ENCODE data around the gene COG4.
"Not testable (repeated sequence)": the region's sequence is repeated elsewhere in the genome, so short reads cannot be mapped to it uniquely, and the experiment has no call there.

Gene COG4

DNA sequence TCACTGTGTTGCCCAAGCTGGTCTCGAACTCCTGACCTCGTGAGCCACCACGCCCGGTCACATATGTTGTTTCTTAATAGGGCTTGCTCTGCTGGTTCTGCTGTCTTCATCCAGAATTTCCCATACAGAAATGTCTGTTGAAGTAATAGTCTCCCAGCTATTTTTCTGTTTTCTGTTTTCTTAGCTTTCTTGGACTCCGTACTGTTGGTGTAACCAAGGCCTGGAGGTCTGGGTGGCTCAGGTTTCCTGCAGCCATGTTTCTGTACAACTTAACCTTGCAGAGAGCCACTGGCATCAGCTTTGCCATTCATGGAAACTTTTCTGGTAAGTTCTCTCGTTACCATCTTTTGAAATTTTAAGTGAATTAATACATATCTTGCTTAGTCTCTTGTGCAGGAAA is 3.0 kb upstream of the COG4 start:
- DNase-seq = no peak

DNA sequence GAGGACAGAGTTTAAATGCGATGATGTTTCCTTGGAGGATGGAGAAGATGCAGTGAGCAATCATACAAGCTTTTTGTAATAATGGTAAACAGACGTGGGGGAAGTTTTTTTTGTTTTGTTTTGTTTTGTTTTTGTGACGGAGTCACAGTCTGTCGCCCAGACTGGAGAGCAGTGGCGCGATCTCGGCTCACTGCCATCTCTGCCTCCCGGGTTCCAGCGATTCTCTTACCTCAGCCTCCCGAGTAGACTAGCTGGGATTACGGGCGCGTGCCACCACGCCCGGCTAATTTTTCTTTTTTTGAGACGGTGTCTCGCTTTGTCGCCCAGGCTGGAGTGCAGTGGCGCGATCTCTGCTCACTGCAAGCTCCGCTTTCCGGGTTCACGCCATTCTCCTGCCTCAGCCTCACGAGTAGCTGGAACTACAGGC is 1.1 kb upstream of the COG4 start:
- not testable (repeated sequence) for DNase-seq

DNA sequence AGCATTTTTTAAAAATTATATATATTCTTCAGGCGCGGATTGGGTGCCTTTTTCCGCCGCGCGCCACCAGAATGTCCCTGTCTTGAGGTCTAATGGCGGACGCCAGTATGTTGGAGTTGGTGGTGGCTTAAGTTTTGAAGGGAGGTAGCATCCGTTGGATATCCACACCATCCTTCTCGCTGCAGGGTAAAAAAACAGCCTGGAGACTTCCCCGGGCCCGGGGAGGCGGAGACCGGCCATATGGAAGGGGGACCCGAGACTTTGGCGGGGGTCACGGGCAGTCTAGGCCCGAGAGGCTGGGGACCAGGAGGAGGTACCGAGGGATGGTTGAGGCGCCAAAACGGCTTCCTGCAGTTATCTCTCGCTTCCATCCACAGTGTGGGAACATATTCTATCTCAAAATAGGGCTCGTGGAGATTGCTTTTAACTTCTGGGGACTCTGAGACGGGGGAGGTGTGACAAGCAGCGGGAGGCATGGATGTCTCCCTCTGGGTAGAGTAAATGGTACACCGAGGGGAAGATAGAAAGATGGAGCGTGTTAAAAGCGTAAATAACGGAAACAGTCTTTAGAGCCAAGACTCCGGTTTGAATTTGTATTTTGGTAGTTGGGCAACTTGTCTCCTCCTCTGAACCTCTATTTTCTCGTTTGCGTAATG is 517 bp upstream of the COG4 start, which contains the start of gene SF3B3:
Gene SF3B3 (plus strand): TSS at position 74 of the 656 bp plus-strand sequence. CDS start 2,841 bp downstream, outside the sequence.
- peak; percentile 66 for DNase-seq

DNA sequence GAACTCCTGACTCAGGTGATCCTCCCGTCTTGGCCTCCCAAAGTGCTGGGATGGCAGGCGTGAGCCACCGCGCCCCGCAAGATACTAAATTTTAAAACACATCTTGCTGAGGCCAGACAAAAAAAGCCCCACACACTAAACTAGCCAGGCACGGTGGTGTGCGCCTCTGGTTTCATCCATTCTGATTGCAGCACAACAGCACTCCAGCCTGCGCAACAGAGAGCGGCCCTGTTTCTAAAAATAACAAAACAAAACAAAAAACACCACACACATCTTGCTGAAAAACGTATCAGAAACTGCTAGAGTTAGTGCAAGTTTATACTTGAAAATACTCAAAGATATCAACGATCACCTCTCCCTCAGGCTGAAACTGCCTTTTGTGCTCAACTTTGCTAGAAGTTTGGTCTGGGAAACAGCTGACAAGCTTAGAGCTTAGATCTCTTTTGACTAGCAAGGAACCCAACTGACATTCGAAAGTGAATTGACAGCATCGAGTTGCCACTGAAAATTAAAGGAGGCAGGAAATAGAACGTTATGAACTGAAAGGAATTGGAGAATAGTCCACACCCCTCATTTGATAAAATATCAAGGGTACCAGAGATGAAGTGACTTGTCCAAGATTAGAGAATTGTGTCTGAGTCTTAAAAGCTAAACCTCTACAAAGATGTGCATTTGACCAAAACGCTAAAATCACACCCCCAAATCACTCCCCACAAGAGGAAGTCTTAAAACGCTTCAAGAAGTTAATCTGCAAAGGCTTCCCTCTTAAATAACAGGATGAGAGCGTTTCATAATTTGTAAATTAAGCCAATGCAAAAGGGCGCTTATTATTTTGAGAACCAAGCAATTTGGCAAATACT is 908 bp downstream of the COG4 start:
- DNase-seq = no peak

DNA sequence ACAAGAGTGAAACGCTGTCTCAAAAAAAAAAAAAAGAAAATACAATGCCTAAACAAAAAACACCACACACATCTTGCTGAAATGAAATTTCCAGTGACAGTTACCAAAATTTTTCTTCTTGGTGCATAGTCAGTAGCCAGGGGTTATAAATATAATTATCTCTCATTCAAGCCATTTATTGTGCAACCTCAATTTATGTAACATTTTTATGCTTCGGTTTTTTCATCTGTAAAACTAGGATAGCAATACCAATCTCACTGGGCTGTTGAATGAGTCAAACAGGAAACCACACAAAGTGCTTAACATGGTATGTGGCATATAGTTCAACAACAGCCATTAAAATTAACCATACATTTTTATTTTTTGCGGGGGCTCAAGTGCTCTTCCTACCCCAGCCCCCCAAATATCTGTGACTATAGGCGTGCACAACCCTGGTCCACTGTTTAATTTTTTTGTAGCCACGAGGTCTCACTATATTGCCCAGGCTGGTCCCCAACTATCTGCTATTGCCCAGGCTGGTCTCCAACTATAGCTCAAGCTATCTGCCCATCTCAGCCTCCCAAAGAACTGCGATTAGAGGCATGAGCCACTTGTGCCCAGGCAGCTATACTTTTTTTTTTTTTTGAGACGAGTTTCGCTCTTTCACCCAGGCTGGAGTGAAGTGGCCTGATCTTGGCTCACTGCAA is 2.6 kb downstream of the COG4 start:
- DNase-seq = peak; percentile 48

DNA sequence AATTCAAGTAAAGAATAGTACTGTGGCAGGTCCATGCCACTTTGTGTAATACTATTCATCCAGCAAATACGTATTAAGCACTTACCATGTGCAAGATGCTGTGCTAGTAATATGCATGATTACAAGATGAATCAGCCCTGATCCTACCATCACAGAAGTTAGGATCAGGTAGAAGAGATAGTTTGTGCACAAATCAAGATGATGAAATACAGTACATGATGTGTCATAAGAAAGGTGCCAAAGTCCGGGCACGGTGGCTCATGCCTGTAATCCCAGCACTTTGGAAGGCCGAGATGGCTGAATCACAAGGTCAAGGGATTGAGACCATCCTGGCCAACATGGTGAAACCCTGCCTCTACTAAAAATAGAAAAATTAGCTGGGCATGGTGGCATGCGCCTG is 10.9 kb downstream of the COG4 start:
- no peak for DNase-seq

DNA sequence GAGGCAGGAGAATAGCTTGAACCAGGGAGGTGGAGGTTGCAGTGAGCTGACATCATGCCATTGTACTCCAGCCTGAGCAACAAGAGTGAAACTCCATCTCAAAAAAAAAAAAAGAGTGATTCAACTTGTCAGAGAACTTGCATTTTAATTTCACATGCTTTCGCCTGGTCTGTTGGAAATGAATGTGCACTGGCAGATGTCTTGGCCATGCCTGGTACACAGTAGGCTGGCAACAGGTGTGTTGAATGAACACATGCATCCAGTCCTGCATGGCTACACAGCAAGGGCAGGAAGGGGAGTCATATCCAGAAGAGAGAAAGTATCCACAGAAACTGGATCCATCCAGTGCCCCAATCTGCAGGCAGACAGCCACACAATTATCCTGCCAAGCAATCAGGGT is 11.5 kb downstream of the COG4 start:
- DNase-seq = no peak

DNA sequence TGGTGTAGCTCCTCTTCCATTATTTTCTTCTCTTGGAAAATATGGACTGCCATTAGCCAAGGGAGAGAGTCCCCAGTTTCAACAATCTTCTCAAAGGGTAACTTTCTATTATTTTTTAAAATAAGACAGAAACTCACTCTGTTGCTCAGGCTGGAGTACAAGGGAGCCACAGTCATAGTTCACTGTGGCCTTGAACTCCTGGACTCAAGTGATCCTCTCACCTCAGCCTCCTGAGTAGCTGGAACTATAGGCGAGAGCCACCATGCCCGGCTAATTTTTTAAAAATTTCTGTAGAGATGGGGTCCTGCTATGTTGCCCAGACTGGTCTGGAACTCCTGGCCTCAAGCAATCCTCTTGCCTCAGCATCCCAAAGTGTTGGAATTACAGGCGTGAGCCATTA is 13.1 kb downstream of the COG4 start:
- DNase-seq = no peak

DNA sequence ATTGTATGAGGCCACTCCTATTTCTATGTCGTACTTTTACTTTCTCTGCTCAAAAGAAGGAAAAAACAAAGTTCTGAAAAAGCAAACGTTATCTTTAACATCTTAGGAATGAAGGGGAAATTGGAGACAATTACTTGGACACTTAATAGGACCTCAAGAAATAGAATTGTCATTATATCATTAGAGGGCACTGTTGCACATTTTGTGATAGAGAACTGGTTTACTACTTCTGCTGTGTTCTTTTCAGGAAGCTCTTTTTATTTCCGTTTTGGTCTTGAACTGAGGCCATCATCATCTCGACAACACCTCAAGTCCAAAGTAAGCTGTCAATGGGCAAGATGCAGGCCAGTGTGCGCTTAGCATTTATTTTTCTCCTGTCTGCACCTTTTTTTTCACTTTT is 14.6 kb downstream of the COG4 start:
- peak; percentile 23 for DNase-seq

DNA sequence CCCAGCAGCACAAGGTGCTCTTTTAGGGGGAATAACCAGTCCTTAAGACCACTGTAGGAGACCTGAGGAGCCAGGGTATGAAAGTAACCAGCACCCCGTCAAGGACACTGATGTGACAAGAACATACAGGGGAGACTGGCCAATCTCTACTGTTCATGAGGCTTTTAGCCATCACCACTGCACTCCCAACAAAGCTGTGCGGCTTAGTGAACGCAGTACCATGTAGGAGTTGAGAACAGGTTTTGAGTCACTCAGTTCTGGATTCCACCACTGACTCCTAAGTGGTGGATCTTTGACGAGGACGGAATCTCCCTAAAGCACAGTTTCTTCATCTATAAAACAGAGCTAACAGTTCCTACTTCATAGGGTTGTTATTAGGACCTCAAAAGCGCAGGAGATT is 26.8 kb downstream of the COG4 start:
- DNase-seq = no peak

DNA sequence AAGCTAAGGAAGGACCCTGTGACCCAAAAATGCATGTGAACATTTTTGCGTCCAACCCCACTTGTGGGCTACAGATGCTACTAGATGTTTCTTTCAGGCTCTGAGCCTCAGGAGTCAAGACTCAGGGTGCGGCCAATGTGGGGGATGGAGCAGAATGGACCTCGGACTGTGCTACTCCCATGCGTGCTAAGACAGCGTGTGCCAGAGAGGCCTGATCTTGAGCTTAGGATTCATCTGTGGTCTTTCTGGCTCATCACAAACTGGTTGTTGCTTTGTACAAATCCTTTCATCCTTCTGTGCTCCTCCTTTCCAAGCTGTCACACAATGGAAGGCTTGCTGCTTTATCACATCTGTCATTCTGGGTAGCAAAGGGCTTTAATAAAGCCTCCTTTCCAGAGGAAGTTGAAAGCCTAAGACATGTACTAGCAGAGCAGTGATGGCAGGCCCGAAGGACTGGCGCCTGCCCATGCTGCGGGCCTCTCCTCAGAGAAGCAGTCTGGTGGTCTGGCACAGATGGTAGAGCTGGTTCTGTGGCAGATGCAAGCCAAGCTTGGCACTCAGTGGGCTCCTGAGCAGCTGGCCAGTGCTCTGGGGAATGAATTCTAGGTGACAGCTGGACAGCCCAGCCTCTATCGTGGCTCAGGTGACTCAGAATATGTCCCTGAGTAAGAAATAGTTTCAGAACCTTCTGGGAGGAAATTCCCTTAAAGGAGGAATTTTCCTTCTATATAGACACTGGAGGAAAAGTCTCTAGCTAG is 27.8 kb downstream of the COG4 start:
- no peak for DNase-seq

DNA sequence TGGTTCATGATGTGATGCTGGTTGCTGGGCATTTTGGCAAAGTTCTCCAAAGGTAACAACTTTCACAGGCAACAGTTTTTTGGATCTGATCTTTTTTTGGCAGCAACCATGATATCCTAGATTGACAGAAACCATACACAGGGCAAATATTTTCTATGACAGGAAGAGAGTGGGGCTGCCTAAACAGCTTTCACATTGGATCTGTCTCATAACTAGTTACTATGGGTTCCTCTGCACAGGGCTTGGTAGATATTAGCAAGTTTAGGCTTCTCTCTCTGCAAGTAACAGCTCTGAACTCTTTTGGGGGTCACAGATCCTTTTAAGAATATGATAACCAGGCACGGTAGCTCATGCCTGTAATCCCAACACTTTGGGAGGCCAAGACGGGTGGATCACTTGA is 28.6 kb downstream of the COG4 start:
- no peak for DNase-seq

DNA sequence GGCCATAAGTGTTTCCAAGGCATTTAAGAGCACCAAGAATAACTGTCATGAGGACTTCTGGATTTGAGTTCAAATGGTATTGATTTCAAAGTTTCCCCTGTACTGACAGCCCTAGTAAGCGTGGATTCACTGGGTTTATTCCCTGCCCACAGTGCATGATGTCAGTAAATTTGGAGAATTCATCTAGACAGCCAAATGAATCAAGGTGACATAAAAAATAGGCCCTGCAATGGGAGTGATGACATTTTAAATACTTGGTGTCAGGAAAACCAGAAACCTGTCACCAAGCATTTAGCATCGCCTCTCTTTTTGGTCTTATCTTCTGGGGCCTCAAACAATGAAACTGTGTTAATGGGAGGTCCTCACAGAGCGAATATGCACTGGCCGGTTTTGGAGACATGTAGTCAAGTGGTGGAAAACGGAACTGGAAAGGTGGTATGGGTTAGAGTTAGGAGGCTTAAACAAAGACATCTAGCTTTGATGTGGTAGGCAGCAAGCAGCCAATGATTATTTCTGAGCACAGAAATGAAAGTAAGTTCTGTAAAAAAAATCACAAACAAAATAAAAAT is 29.1 kb downstream of the COG4 start:
- no peak for DNase-seq

DNA sequence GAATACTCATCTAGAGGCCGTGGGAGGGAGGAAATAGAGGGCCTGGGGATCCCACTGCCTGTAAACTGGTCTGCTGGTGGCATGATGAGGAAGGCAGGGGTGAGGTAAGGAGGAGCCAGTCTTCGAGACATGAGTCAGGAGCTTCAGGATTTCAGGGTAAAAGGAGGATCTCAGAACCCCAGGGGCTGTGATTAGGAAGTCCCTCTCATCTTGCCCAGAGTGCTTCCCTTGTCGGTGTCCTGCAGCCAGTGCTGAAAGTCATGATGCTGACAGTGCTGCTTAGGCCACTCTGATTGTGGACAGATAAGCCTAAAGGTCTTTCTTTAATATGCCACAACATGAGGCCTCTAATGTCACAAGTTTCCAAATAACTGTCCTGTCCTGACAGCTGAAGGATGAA is 29.6 kb downstream of the COG4 start:
- no peak for DNase-seq

DNA sequence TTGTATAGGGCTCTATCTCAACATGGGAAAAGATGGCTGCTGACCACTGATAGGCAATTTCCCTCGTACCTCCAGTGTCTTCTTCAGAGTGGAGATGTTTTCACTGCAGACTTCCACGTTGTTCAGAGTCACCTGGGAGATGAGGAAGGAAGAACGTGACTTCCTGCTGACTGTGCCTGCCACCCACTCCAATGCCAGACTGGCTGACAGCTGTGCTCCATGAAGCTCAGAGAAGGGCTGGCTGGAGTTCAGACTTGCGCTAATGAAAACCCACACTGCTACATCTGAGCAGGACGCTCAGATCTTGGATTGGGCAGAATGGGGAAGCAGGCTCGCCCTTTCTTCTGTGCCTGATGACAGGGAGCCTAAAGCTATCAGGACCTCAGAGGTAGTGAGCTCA is 33.1 kb downstream of the COG4 start:
- peak; percentile 24 for DNase-seq

DNA sequence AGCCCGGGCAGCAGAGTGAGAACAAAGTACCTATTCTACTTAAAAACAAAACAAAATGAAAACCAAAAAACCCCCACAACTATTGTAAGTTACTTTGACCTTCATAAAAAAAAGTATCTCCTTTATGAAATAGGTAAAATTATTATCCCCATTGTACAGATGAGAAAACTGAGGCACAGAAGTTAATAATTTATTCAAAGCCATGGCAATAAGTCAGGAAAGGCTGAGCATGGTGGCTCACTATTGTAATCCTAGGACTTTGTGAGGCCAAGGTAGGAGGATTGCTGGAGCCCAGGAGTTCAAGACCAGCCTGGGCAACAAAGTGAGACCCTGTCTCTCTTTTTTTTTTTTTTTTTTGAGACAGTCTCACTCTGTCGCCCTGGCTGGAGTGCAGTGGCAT is 38.5 kb downstream of the COG4 start:
- no peak for DNase-seq

DNA sequence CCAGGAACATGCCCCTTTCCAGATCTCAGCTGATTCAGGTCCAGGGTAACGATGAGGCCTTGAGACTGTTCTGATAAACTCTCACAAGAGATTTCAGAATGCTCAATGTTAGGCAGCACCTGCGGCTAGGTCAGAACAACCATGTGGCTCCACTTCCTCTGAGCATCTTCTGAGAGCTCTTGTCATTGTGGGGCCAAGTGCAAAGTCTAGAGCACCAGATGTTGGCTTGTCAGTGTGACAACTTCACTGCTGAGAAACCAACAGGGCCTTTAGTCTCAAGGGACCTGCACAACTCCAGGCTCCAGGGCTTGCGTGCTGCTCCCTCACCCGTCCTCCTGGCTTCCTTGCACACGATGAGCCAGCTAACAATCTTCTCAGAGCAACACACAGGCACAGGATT is 39.9 kb downstream of the COG4 start:
- no peak for DNase-seq

DNA sequence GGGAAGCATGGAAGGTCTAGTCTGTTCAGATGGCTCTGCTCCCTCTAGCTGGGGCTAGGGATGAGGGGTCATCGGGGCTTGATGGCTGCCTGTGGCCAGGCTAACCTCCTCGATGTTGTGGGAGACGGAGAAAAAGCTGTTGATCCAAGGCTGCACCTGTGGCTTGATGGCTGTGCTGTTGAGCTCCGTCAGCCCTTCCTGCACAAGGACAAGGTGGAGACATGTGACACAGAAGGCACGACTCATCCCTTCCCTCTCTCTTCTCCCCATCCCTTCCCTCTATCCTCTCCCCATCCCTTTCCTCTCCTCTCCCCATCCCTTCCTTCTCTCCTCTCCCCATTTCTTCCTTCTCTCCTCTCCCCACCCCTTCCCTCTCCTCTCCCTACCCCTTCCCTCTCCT is 40.7 kb downstream of the COG4 start:
- no peak for DNase-seq

DNA sequence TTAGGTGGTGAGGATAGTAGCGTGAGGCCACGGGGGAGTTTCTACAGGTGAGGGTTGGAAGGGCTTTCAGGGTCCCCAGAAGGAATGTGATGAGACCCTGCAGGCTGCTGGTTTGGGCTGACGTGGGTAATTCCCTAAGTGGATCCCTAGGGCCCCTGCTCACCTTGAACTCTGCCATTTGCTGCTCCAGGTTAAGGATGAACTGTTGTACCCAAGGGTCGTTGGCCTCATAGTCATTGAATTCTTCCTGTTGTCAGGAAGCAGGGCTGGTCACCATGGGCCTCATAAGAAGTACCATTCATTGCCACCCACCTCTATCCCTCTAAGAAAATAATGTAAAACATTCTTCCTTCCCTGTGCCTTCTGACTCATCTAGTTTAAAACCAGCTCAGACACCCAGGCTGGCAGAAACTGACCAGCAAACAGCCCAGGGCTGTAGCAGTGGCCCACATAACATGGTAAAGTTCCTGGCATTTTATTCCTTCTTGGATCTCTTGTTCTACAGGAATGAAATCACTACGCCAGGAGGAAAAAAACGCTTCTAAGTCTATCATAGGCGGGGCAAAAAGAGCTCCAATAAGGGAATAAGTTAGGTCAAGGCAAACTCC is 41.3 kb downstream of the COG4 start:
- no peak for DNase-seq

DNA sequence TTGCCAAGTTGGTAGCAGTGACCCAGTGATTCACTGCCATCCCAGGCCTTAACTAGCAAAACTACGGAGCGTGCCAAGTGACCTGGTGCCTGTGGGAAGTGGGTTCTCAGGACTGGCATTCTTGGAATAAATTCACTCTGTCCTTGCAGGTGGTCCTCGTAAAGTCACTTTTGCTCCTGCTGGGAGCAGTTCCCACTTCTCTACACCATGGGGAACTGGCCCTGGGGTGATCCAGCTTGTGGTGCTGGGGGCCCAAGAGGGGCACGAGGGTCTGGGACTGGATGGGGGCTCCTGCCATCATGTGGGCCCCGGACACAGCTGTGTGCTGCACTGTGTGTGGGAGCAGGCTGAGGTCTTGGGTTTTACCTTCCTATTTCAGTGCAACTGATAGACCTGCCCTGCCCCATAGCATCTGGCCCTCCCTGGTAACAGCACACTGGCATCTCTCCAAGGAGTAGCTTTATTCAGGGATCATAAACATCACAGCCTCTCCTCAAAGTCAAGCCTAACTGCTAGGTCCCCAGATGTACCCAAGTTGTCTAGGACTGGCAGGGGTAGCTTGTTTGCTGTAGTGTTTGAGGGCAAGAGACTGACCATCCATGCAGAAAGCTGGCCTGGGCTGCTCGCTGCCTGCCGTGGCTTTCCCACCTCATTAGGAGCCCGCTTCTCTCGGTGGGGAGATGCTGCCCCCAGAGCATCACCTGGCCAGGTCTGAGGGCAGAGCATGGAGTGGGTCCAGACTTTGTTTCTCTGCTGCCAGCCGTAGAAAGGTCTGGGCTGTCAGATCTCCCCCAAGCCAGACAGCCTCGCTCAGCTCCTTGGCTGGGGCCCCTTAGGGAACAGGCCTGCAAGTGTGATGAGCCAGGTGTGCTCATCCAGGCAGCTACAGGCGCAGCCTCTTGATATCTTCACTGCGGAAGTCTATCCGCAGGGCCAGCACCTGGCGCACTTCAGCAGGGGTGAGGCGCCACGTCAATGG is 42.9 kb downstream of the COG4 start:
- no peak for DNase-seq

DNA sequence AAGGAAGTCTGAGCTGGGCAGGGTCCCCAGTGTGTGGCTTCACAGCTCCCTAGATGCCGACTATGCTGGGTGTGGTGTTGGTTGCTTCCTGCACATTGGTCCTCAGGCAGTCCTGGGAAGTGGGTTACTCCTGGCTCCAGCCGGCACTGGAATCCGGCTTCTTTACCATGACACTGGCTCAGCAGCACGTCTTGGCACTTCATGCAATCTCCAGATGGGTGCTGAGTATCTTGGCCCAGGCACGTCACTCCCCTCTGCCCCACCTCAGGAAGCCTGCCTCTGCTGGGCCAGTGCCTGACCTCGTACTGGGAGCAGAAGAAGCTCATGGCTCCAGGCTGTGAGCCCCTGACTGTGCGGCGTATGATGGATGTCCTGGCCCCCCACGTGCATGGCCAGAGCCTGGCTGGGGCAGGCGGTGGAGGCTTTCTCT is 44.4 kb downstream of the COG4 start:
- DNase-seq = no peak

Data from GF-D8 (cell line).